GM18909 (cell line): ENCODE measurements around the gene ERCC4.
"Not testable (repeated sequence)": the region's sequence is repeated elsewhere in the genome, so short reads cannot be mapped to it uniquely, and the experiment has no call there.

Experiments
- ATAC-seq: cut with Tn5 transposase; IDR thresholded peaks from one replicate; pipeline ENCODE4 v1.9.1; 2021; ENCODE audit warnings: mild to moderate bottlenecking; ENCODE audit not compliant: unreplicated experiment, poor library complexity

The ERCC4 gene

GRCh38 chr16:13919683-13920509, at the start of gene ERCC4:
ERCC4 (plus strand) TSS chr16:13920154; CDS start chr16:13920166, 12 bp downstream.
- ATAC-seq, result peak; percentile 98

GRCh38 chr16:13873835-13874438, 46.0 kb upstream of the ERCC4 start:
- no peak for ATAC-seq

GRCh38 chr16:13875614-13876284, 44.2 kb upstream of the ERCC4 start:
- no peak for ATAC-seq

GRCh38 chr16:13883276-13883675, 36.7 kb upstream of the ERCC4 start:
- ATAC-seq, result no peak

GRCh38 chr16:13883881-13884280, 36.1 kb upstream of the ERCC4 start:
- no peak for ATAC-seq

GRCh38 chr16:13885700-13886099, 34.3 kb upstream of the ERCC4 start:
- no peak for ATAC-seq

DNA sequence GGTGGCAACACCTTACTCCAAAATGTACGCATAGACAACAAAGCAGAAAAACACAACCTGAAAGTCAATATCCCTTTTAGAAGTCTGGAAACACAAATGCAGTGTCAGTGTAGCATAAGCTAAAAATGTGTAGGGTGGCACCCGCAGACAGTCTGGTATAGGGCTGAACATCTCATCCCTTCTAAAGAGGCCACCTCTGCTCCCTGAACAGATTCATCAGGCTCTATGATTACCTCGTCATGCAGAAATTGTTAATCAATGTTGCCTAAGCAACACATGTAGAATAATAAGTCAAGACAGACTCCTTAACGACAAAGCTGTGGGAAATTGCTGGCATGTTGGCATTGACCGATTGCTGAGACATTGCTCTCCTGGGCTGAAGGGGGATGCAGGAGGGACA, 33.3 kb upstream of the ERCC4 start:
- ATAC-seq, result no peak

- not testable (repeated sequence) for ATAC-seq
Measured at GRCh38 chr16:13889323-13889722, 30.6 kb upstream of the ERCC4 start.

- ATAC-seq, result no peak
Measured at GRCh38 chr16:13892301-13892700, 27.7 kb upstream of the ERCC4 start.

- no peak for ATAC-seq
Measured at GRCh38 chr16:13895516-13895915, 24.4 kb upstream of the ERCC4 start.

- no peak for ATAC-seq
Measured at GRCh38 chr16:13896543-13897182, 23.3 kb upstream of the ERCC4 start.

GRCh38 chr16:13897806-13898205, 22.1 kb upstream of the ERCC4 start:
- ATAC-seq, result no peak

GRCh38 chr16:13898233-13898632, 21.7 kb upstream of the ERCC4 start:
- no peak for ATAC-seq

DNA sequence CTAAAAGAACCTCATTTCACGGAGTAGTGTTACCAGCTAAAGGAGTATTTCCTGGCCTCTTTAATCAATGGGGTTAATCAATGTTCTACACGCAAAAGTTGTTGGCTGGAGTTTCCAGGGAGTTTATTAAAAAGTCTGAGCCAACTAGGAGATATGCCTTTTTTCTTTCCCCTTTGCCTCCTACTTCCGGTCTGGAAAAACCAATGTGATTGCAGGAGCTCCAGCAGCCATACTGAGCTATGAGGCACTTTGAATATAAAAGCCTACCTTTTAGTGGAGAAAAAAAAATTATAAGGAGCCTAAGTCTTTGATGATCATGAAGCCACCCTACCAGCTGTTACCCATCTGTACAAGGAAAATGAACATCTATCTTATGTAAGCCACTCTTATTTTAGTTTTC, 17.9 kb upstream of the ERCC4 start:
- no peak for ATAC-seq

DNA sequence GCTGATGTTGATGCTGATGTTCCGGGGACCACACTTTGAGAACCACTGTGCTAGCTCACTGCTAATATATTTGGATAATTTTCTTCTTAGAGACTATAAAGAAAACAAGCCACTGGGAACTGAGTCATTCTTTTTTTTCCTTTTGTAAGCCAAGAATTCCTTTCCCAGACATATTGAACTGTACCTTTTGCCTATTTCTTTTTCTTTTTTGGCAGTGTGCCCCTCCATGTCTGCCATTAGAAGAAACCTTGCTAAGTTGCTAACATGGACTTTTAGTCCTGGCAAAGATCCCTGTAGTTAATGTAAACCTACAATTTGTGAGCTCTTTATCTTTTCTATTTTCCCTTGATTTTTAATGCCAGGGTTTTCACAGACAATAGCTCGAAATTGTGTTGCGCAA, 17.3 kb upstream of the ERCC4 start:
- no peak for ATAC-seq

DNA sequence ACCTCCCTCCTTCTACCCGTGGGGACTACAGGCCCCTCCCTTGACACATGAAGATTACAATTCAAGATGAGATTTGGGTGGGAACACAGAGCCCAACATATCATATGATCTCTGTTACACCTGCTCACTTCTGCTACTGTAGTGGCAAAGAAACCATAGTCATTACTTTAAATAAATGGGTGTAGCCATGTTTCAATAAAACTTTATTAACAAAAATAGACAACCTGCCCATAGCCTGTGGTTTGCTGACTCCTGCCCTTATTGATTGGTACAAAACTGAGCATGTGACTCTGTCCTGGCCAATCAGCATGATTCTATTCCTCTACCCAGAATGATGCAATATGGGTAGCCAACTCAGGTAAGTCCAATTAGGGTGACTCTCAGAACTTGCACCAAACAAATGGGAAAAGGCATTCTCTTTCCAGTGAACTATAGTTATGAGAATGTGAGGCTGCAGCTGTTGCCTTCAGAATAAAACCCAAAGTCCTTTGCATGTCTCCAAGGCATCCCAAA, 15.7 kb upstream of the ERCC4 start:
- ATAC-seq, result no peak

- ATAC-seq, result not testable (repeated sequence)
Measured at GRCh38 chr16:13904822-13905221, 15.1 kb upstream of the ERCC4 start.

- no peak for ATAC-seq
Measured at GRCh38 chr16:13906168-13907089, 13.5 kb upstream of the ERCC4 start.

GRCh38 chr16:13907431-13907830, 12.5 kb upstream of the ERCC4 start:
- no peak for ATAC-seq

DNA sequence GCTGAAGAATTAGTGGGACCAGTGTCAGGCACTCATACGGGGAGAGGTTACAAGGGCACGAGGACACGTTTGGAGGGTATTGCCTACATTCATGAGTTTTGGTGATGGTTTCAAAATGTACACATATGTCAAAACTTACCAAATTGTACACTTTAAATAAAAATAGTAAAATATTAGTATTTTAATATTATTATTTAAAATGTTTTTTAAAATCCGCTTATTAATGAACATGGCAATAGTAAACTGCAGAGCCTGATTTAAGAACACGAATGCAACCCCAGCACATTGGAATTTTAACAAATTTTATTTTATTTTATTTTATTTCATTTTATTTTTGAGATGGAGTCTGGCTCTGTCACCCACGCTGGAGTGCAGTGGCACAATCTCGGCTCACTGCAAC, 10.9 kb upstream of the ERCC4 start:
- no peak for ATAC-seq
